Transverse colon (tissue), 4 donors: ENCODE measurements around the gene EIF4B.

Source experiments
- CTCF ChIP-seq, 5 experiments: fragments of 200-600 bp in 3 of 5; fragments of 450-650 bp in 2 of 5; sonication (generic) in 3 of 5; IDR thresholded peaks; 1 replicate in 2 of 5; 2 replicates in 3 of 5; pipeline ENCODE4 v1.5.1; 2016 to 2017; ENCODE audit warnings: antibody characterized with exemption in 5 of 5, inconsistent platforms in 3 of 5, mild to moderate bottlenecking in 2 of 5, moderate library complexity in 1 of 5
- EP300 ChIP-seq: sonication (generic); formaldehyde crosslinking; IDR thresholded peaks from one replicate; pipeline ENCODE4 v1.6.1; 2017; ENCODE audit warnings: antibody characterized with exemption, low read depth
- POLR2A ChIP-seq: fragments of 450-650 bp; IDR thresholded peaks from one replicate; pipeline ENCODE4 v1.6.1; 2016; ENCODE audit warnings: antibody characterized with exemption, mild to moderate bottlenecking, moderate library complexity
- POLR2AphosphoS5 ChIP-seq, 3 donors: sonication (generic); formaldehyde crosslinking; IDR thresholded peaks; one replicate each; pipeline ENCODE4 v1.6.1; 2016; ENCODE audit warnings: antibody characterized with exemption in 3 of 3

- no peak for TF ChIP-seq POLR2A
- TF ChIP-seq CTCF (IDR thresholded peaks at IDR 0.05): no peak
- TF ChIP-seq EP300: no peak
- no peak for TF ChIP-seq POLR2AphosphoS5 (IDR thresholded peaks at IDR 0.05)
These were observed 26.1 kb upstream of the EIF4B start for GRCh38 chr12:52980096-52980649.
